Vein endothelial cell (primary cell): ENCODE results near the gene GRHPR. TPM values are rescaled to one million over a fixed set of nuclear protein-coding genes. Genes with fewer than 3 reads are reported as not detected.

Experiments used
- total RNA-seq: library from RNA; depleted of rRNA; stranded (reverse); fragments of >200 nt; gene quantifications from 2 replicates; pipeline ENCODE4 v1.2.3, GENCODE V29; 2012

Gene GRHPR
- 159 and 163 TPM in 2 replicates for total RNA-seq

GRCh38 chr9:37422289-37423104 is at the start of gene GRHPR:
Gene GRHPR, plus strand, starts transcription at chr9:37422696. Its CDS starts 55 bp downstream, at chr9:37422751.

GRCh38 chr9:37465249-37466036 is 42.9 kb downstream of the GRHPR start, which contains the start of gene ZBTB5:
Gene ZBTB5, minus strand, starts transcription at chr9:37465450. Its CDS starts 22,899 bp downstream, at chr9:37442551.

GRCh38 chr9:37485389-37486255 is 63.1 kb downstream of the GRHPR start, which contains the start of gene POLR1E:
Gene POLR1E, plus strand, starts transcription at chr9:37485948. Its CDS starts 100 bp downstream, at chr9:37486048.

Other genes with a start within 250 kb of the GRHPR start
- gene ZBTB5, start 42.8 kb downstream of the GRHPR start, total RNA-seq = 12.1 and 13.5 TPM in 2 replicates
- gene POLR1E, start 63.3 kb downstream of the GRHPR start, total RNA-seq = 20.8 and 20.9 TPM in 2 replicates
- gene FBXO10, start 153.7 kb downstream of the GRHPR start, total RNA-seq = 10.9 and 11.8 TPM in 2 replicates
- gene TOMM5, start 169.9 kb downstream of the GRHPR start, total RNA-seq = 136 and 141 TPM in 2 replicates
- gene FRMPD1, start 228.3 kb downstream of the GRHPR start, total RNA-seq = not detected in 2 replicates